ENCODE data around the gene DYSF.

GRCh38 chr2:71591044-71591443 lies 137.7 kb downstream of the DYSF start:
- TF ChIP-seq POLR2AphosphoS5 (IDR thresholded peaks at IDR 0.05; ENCODE audit: low read depth, low read length) (no peak), TAF1 (IDR thresholded peaks at IDR 0.05; ENCODE audit: borderline replicate concordance, insufficient read depth, low read length) (no peak), REST (IDR thresholded peaks at IDR 0.05; ENCODE audit: insufficient read depth in 1 of 2, low read depth in 2 of 2, low read length in 2 of 2) (no peak), SIN3A (IDR thresholded peaks at IDR 0.05; ENCODE audit: borderline replicate concordance, insufficient read depth, low read length) (no peak)

Data from PFSK-1 (cell line).